Endodermal cell (in vitro differentiated cells): ENCODE data around the gene PCNX1. TPM values are rescaled to one million over a fixed set of nuclear protein-coding genes. Genes with fewer than 3 reads are reported as not detected.

Source experiments
- DNase-seq: peaks from one replicate; pipeline ENCODE4 v3.0.0-alpha.2; 2017
- H3K27ac ChIP-seq: 2 replicates; pipeline ENCODE4 v1.5.1; 2013; ENCODE audit warnings: mild to moderate bottlenecking, low read depth, low read length, moderate library complexity
- H3K27me3 ChIP-seq: 2 replicates; pipeline ENCODE4 v1.6.1; 2013; ENCODE audit warnings: mild to moderate bottlenecking, low read length, moderate library complexity; ENCODE audit not compliant: insufficient read depth, control insufficient read depth, poor library complexity, severe bottlenecking
- H3K36me3 ChIP-seq: 2 replicates; pipeline ENCODE4 v1.7.0; 2013; ENCODE audit warnings: mild to moderate bottlenecking, low read length, moderate library complexity; ENCODE audit not compliant: control insufficient read depth, insufficient read depth
- H3K4me1 ChIP-seq: one replicate; pipeline ENCODE4 v1.7.0; 2013; ENCODE audit warnings: low read length; ENCODE audit not compliant: control insufficient read depth, insufficient read depth
- H3K4me3 ChIP-seq: 2 replicates; pipeline ENCODE4 v1.5.1; 2013; ENCODE audit warnings: mild to moderate bottlenecking, low read length, moderate library complexity
- H3K9ac ChIP-seq: 2 replicates; pipeline ENCODE4 v1.6.1; 2013; ENCODE audit warnings: mild to moderate bottlenecking, low read length, moderate library complexity; ENCODE audit not compliant: poor library complexity, severe bottlenecking; ENCODE audit errors: extremely low read depth
- H3K9me3 ChIP-seq: 2 replicates; pipeline ENCODE4 v1.6.1; 2013; ENCODE audit warnings: mild to moderate bottlenecking, low read length, moderate library complexity; ENCODE audit not compliant: control insufficient read depth
- H3K27ac Mint-ChIP-seq: 2 replicates; pipeline ENCODE4 v1.8.0; 2020; ENCODE audit warnings: mixed read lengths
- H3K27me3 Mint-ChIP-seq: 2 replicates; pipeline ENCODE4 v1.8.0; 2021; ENCODE audit warnings: mild to moderate bottlenecking, mixed read lengths; ENCODE audit not compliant: insufficient read depth
- H3K36me3 Mint-ChIP-seq: 2 replicates; pipeline ENCODE4 v1.8.0; 2020; ENCODE audit warnings: low read depth, mixed read lengths
- H3K4me1 Mint-ChIP-seq: 2 replicates; pipeline ENCODE4 v1.8.0; 2020; ENCODE audit warnings: mixed read lengths
- H3K4me3 Mint-ChIP-seq: 2 replicates; pipeline ENCODE4 v1.8.0; 2020; ENCODE audit warnings: mild to moderate bottlenecking, moderate library complexity, mixed read lengths
- H3K9me3 Mint-ChIP-seq: 2 replicates; pipeline ENCODE4 v1.8.0; 2020; ENCODE audit warnings: mild to moderate bottlenecking, mixed read lengths
- WGBS, 2 experiments: methylation state at CpG; one replicate each; pipeline versions ENCODE4 v1.1.5 to v1.1.7; 2013; ENCODE audit warnings: missing lambda C conversion rate in 2 of 2, mixed read lengths in 1 of 2; ENCODE audit not compliant: insufficient coverage in 1 of 2, insufficient read length in 1 of 2; 5-methylcytosine and 5-hydroxymethylcytosine counted together
- total RNA-seq, 2 donors: library from RNA; stranded (reverse); fragmentation: NEBNext Ultra II Directional in 1 of 2; extraction: Animal tissue kit (Norgen Biotek cat#: 25700) in 1 of 2; gene quantifications; 2 replicates in 1 of 2; 3 replicates in 1 of 2; pipeline ENCODE4 v1.2.1, GENCODE V29; 2021
- TF ChIP-seq, protein P1 (sequence below): fragments of 200-600 bp; sonication (generic); conservative IDR thresholded peaks from 2 replicates; pipeline ENCODE4 v1.5.0; 2021; ENCODE audit warnings: antibody characterized with exemption, mild to moderate bottlenecking

The PCNX1 gene
- total RNA-seq, 2 donors from 2014 or later, result 68.2 TPM

DNA sequence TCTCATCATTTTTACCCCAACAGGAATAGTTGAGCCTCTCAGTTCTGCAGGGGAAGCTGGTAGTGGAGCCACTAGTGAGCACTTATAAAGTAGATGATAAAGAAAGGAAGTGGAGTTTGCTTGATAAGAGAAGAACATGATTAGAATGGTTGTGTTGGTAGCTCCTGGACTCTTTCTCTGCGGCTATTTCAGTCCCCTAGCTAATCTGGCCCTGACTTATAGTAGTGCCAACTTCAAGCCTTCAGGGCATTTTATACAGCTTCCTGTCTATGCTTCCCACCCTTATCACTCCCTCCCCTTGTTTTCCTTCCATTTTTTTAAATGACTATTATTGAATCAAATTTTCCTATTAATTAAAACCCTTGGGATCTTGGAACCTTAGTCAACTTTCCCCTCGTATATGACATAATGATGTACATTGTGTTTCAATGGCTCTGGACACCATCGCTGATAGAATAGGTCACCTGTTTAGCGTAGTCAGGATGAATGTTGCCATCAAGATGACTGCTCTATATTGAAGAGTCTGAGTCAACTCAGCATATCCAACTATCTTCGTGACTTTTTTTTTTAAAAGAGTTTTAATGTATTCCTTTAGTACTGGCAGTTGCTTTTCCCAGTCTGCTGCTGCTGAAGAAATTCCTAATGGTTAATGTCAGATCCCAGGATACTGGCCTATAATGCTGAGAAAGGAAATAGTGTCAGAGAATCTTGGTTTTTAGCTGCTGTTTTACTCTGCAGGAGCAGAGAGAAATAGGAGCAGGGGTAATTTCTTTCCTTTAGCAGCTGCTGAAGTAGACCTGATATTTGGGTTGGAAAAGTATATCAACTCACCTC, 16.2 kb upstream of the PCNX1 start:
- no peaks in the 10 kb centered on the region for H3K36me3 Mint-ChIP-seq
- no peak overlapping the region for H3K4me3 ChIP-seq
- TF ChIP-seq, protein P1, sequence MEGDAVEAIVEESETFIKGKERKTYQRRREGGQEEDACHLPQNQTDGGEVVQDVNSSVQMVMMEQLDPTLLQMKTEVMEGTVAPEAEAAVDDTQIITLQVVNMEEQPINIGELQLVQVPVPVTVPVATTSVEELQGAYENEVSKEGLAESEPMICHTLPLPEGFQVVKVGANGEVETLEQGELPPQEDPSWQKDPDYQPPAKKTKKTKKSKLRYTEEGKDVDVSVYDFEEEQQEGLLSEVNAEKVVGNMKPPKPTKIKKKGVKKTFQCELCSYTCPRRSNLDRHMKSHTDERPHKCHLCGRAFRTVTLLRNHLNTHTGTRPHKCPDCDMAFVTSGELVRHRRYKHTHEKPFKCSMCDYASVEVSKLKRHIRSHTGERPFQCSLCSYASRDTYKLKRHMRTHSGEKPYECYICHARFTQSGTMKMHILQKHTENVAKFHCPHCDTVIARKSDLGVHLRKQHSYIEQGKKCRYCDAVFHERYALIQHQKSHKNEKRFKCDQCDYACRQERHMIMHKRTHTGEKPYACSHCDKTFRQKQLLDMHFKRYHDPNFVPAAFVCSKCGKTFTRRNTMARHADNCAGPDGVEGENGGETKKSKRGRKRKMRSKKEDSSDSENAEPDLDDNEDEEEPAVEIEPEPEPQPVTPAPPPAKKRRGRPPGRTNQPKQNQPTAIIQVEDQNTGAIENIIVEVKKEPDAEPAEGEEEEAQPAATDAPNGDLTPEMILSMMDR, result no peak
- H3K27me3 Mint-ChIP-seq, result no peaks in the 10 kb centered on the region
- no peak overlapping the region for H3K4me3 Mint-ChIP-seq
- no peak overlapping the region for H3K27ac ChIP-seq
- H3K27ac Mint-ChIP-seq, result no peak overlapping the region
- no peak overlapping the region for H3K9ac ChIP-seq
- no peaks in the 10 kb centered on the region for H3K9me3 ChIP-seq
- H3K36me3 ChIP-seq, result no peaks in the 10 kb centered on the region
- DNase-seq, result no peak
- H3K9me3 Mint-ChIP-seq, result no peaks in the 10 kb centered on the region
- peaks cover 8% of the 10 kb centered on the region for H3K4me1 Mint-ChIP-seq
- H3K27me3 ChIP-seq, result no peaks in the 10 kb centered on the region
- WGBS, 2 experiments, result 99 to 100% methylated on average over 5 of the region's 5 CpGs
- no peaks in the 10 kb centered on the region for H3K4me1 ChIP-seq

DNA sequence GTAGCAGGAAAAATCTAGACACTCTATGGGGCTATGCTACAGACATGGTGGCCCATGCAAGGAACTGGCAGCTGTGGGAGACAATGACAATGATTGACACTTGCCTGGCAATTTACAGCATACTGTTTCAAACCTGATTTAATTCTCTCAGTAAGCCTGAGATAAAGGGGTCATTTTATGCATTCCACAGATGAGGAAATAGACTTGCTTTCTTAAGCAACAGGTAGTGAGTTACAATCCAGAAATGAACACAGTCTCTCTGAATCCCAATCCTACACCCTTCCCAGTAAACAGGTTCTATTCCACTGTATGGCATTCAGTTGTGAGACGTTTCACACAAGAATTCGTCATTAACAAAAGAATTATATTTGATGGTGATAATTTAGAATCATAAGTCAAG, 15.5 kb upstream of the PCNX1 start:
- TF ChIP-seq, protein P1, result no peak
- no peak for DNase-seq
- Histone ChIP-seq H3K4me3 (no peak overlapping the region), H3K9me3 (no peaks in the 10 kb centered on the region), H3K27ac (no peak overlapping the region), H3K27me3 (no peaks in the 10 kb centered on the region), H3K4me1 (no peaks in the 10 kb centered on the region), H3K36me3 (no peaks in the 10 kb centered on the region), H3K9ac (no peak overlapping the region)
- Mint-ChIP-seq H3K27me3 (peaks cover 1% of the 10 kb centered on the region), H3K9me3 (no peaks in the 10 kb centered on the region), H3K4me3 (no peak overlapping the region), H3K4me1 (peaks cover 2% of the 10 kb centered on the region), H3K36me3 (no peaks in the 10 kb centered on the region), H3K27ac (no peak overlapping the region)
- WGBS, 2 experiments, result 100% methylated on average over 2 of the region's 2 CpGs; no CpG with 5 or more reads in 1 of the 2 experiments

DNA sequence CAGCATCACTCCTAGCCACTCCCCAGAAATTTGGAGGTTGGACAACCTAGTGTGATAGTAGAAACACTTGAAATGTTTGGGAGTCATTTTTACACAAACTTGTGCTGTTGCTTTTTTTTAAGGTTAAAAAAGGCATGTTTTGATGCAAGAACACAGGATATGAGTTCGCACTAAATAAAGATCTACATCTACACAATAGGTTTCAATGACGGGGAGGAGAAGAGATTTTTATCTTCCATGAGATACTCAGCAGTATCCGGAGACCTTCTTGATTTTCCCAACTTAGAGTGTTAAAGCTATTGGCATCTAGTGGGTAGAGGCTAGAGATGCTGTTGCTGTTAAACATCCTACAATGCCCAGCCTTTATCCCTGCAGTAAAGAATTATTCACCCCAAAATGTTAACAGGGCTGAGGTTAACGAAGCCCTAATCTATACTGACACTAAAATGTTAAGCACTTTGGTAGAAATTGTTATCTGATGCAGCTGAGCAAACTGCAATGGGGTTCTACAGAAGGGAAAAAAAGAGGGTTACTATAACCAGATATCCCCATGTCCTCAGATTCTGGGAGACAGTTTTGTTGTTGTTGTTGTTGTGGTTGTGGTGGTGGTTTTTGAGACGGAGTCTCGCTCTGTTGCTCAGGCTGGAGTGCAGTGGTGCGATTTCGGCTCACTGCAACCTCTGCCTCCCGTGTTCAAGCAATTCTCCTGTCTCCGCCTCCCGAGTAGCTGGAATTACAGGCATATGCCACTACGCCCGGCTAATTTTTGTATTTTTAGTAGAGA, 14.0 kb upstream of the PCNX1 start:
- H3K36me3 ChIP-seq, result no peaks in the 10 kb centered on the region
- Mint-ChIP-seq H3K27me3 (peaks cover 4% of the 10 kb centered on the region), H3K9me3 (no peaks in the 10 kb centered on the region), H3K4me3 (no peak overlapping the region), H3K4me1 (no peaks in the 10 kb centered on the region), H3K27ac (no peak overlapping the region), H3K36me3 (no peaks in the 10 kb centered on the region)
- H3K27me3 ChIP-seq, result no peaks in the 10 kb centered on the region
- no peak for DNase-seq
- H3K9me3 ChIP-seq, result no peaks in the 10 kb centered on the region
- no peak overlapping the region for H3K4me3 ChIP-seq
- TF ChIP-seq, protein P1, result no peak
- no peak overlapping the region for H3K27ac ChIP-seq
- H3K9ac ChIP-seq, result no peak overlapping the region
- WGBS, 2 experiments, result 90 to 95% methylated on average over 11 to 13 of the region's 13 CpGs
- no peaks in the 10 kb centered on the region for H3K4me1 ChIP-seq
